HCT116 (cell line): Measurements from ENCODE around the gene CCNG1.

Source experiments
- EZH2 ChIP-seq: fragments of 200-600 bp; sonication (generic); IDR thresholded peaks from 2 replicates; pipeline ENCODE4 v1.6.1; 2017; ENCODE audit warnings: antibody characterized with exemption, mixed run types
- FOSL1 ChIP-seq: IDR thresholded peaks from 2 replicates; pipeline ENCODE4 v1.6.1; 2012; ENCODE audit warnings: low read depth
- JUND ChIP-seq: IDR thresholded peaks from 2 replicates; pipeline ENCODE4 v1.6.1; 2012
- POLR2A ChIP-seq: IDR thresholded peaks from 2 replicates; pipeline ENCODE4 v1.7.0; 2011; ENCODE audit warnings: borderline replicate concordance; ENCODE audit not compliant: insufficient read depth, insufficient read length; ENCODE audit errors: extremely low read depth
- POLR2AphosphoS5 ChIP-seq: IDR thresholded peaks from 2 replicates; pipeline ENCODE4 v1.6.1; 2011; ENCODE audit warnings: mild to moderate bottlenecking, low read depth, low read length, moderate library complexity
- RAD21 ChIP-seq: IDR thresholded peaks from 2 replicates; pipeline ENCODE4 v1.6.1; 2012; ENCODE audit warnings: low read depth, mild to moderate bottlenecking
- YY1 ChIP-seq: IDR thresholded peaks from 2 replicates; pipeline ENCODE4 v1.6.1; 2011; ENCODE audit warnings: low read length, low read depth, moderate library complexity, mild to moderate bottlenecking; ENCODE audit not compliant: insufficient replicate concordance; ENCODE audit errors: extremely low read depth
- TF ChIP-seq, protein P1 (sequence below), 3 experiments: fragments of 200-600 bp in 1 of 3; sonication (generic) in 1 of 3; IDR thresholded peaks in 2 of 3; conservative IDR thresholded peaks in 1 of 3; 2 replicates each; pipeline ENCODE4 v1.5.1; 2012 to 2017; ENCODE audit warnings: low read depth in 2 of 3, low read length in 2 of 3, antibody characterized with exemption in 1 of 3, borderline replicate concordance in 1 of 3, control low read depth in 1 of 3, mild to moderate bottlenecking in 1 of 3, mixed read lengths in 1 of 3, mixed run types in 1 of 3, moderate library complexity in 1 of 3; ENCODE audit not compliant: insufficient read depth in 1 of 3
- TF ChIP-seq, protein P2 (sequence below): IDR thresholded peaks from 2 replicates; pipeline ENCODE4 v1.6.1; 2012
- TF ChIP-seq, protein P3 (sequence below): IDR thresholded peaks from 2 replicates; pipeline ENCODE4 v1.6.1; 2012
- TF ChIP-seq, protein P4 (sequence below): IDR thresholded peaks from 2 replicates; pipeline ENCODE4 v1.6.1; 2011; ENCODE audit warnings: mild to moderate bottlenecking, low read length, moderate library complexity; ENCODE audit not compliant: insufficient replicate concordance; ENCODE audit errors: extremely low read depth

DNA sequence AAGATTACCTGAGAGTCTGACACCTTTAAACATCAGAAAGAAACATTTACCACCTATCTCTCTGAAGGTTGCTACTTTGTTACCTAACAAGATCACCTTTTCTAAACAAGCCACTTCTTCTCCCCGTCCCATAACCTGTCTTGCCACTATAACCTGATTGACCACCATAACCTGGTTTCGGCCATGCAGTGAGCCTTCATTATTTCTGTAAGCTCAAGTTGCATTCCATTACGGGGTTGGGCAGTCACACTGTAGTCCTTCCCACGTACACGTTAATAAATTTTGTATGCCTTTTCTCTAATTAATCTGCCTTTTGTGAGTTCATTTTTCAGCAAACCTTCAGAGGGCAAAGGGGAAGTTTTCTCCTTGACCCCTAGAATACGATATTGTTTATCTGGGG is 28.0 kb upstream of the CCNG1 start:
- TF ChIP-seq, protein P1, sequence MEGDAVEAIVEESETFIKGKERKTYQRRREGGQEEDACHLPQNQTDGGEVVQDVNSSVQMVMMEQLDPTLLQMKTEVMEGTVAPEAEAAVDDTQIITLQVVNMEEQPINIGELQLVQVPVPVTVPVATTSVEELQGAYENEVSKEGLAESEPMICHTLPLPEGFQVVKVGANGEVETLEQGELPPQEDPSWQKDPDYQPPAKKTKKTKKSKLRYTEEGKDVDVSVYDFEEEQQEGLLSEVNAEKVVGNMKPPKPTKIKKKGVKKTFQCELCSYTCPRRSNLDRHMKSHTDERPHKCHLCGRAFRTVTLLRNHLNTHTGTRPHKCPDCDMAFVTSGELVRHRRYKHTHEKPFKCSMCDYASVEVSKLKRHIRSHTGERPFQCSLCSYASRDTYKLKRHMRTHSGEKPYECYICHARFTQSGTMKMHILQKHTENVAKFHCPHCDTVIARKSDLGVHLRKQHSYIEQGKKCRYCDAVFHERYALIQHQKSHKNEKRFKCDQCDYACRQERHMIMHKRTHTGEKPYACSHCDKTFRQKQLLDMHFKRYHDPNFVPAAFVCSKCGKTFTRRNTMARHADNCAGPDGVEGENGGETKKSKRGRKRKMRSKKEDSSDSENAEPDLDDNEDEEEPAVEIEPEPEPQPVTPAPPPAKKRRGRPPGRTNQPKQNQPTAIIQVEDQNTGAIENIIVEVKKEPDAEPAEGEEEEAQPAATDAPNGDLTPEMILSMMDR (IDR thresholded peaks at IDR 0.05 in 2 of 3, conservative IDR thresholded peaks at IDR 0.05 in 1 of 3; ENCODE audit: borderline replicate concordance in 1 of 3, insufficient read depth in 1 of 3, low read depth in 2 of 3, low read length in 2 of 3) = no peak
- no peak for TF ChIP-seq JUND
- no peak for TF ChIP-seq POLR2AphosphoS5
- TF ChIP-seq FOSL1 = no peak
- TF ChIP-seq EZH2 = no peak
- TF ChIP-seq RAD21 = no peak
- no peak for TF ChIP-seq YY1
- TF ChIP-seq, protein P2, sequence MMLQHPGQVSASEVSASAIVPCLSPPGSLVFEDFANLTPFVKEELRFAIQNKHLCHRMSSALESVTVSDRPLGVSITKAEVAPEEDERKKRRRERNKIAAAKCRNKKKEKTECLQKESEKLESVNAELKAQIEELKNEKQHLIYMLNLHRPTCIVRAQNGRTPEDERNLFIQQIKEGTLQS = no peak
- no peak for TF ChIP-seq POLR2A
- TF ChIP-seq, protein P3, sequence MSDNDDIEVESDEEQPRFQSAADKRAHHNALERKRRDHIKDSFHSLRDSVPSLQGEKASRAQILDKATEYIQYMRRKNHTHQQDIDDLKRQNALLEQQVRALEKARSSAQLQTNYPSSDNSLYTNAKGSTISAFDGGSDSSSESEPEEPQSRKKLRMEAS = no peak
- TF ChIP-seq, protein P4, sequence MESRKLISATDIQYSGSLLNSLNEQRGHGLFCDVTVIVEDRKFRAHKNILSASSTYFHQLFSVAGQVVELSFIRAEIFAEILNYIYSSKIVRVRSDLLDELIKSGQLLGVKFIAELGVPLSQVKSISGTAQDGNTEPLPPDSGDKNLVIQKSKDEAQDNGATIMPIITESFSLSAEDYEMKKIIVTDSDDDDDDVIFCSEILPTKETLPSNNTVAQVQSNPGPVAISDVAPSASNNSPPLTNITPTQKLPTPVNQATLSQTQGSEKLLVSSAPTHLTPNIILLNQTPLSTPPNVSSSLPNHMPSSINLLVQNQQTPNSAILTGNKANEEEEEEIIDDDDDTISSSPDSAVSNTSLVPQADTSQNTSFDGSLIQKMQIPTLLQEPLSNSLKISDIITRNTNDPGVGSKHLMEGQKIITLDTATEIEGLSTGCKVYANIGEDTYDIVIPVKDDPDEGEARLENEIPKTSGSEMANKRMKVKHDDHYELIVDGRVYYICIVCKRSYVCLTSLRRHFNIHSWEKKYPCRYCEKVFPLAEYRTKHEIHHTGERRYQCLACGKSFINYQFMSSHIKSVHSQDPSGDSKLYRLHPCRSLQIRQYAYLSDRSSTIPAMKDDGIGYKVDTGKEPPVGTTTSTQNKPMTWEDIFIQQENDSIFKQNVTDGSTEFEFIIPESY = no peak
